HG03565 (cell line): ENCODE measurements around the gene C2CD3.
"Not testable (repeated sequence)": the region's sequence is repeated elsewhere in the genome, so short reads cannot be mapped to it uniquely, and the experiment has no call there.

Experiments used
- ATAC-seq: cut with Tn5 transposase; IDR thresholded peaks from one replicate; pipeline ENCODE4 v1.9.1; 2021; ENCODE audit warnings: mild to moderate bottlenecking, moderate library complexity; ENCODE audit not compliant: unreplicated experiment

Gene C2CD3

GRCh38 chr11:74120260-74121035 is 50.4 kb downstream of the C2CD3 start:
- not testable (repeated sequence) for ATAC-seq

- no peak for ATAC-seq
These were observed 54.1 kb downstream of the C2CD3 start for GRCh38 chr11:74116719-74117118.

- no peak for ATAC-seq
These were observed 57.9 kb downstream of the C2CD3 start for GRCh38 chr11:74112877-74113276.

- ATAC-seq, result no peak
These were observed 64.7 kb downstream of the C2CD3 start for GRCh38 chr11:74106124-74106523.

- no peak for ATAC-seq
These were observed 68.5 kb downstream of the C2CD3 start for GRCh38 chr11:74102321-74102720.

GRCh38 chr11:74100735-74101134 is 70.1 kb downstream of the C2CD3 start:
- no peak for ATAC-seq

GRCh38 chr11:74100231-74100630 is 70.6 kb downstream of the C2CD3 start:
- ATAC-seq, result no peak

GRCh38 chr11:74097686-74098237 is 73.0 kb downstream of the C2CD3 start:
- no peak for ATAC-seq

GRCh38 chr11:74094393-74094792 is 76.4 kb downstream of the C2CD3 start:
- no peak for ATAC-seq

GRCh38 chr11:74092425-74092824 is 78.4 kb downstream of the C2CD3 start:
- no peak for ATAC-seq

GRCh38 chr11:74091549-74091948 is 79.3 kb downstream of the C2CD3 start:
- no peak for ATAC-seq

- no peak for ATAC-seq
These were observed 80.1 kb downstream of the C2CD3 start for GRCh38 chr11:74090701-74091100.

GRCh38 chr11:74086242-74086884 is 84.4 kb downstream of the C2CD3 start:
- no peak for ATAC-seq

GRCh38 chr11:74085542-74085892 is 85.3 kb downstream of the C2CD3 start:
- no peak for ATAC-seq

- no peak for ATAC-seq
These were observed 85.8 kb downstream of the C2CD3 start for GRCh38 chr11:74084796-74085541.

GRCh38 chr11:74083927-74084326 is 86.9 kb downstream of the C2CD3 start:
- not testable (repeated sequence) for ATAC-seq

GRCh38 chr11:74081428-74081827 is 89.4 kb downstream of the C2CD3 start:
- ATAC-seq, result no peak

- ATAC-seq, result no peak
These were observed 93.6 kb downstream of the C2CD3 start for GRCh38 chr11:74077193-74077592.

GRCh38 chr11:74072721-74073120 is 98.1 kb downstream of the C2CD3 start:
- no peak for ATAC-seq

- ATAC-seq, result no peak
These were observed 98.5 kb downstream of the C2CD3 start for GRCh38 chr11:74072286-74072685.

GRCh38 chr11:74070723-74071492 is 99.9 kb downstream of the C2CD3 start:
- no peak for ATAC-seq
